HUES48 (cell line): Measurements from ENCODE around the gene NFKB2.

Source experiments
- H3K27ac ChIP-seq: one replicate; pipeline ENCODE4 v1.7.0; 2013; ENCODE audit warnings: low read depth, low read length, inconsistent platforms
- H3K27me3 ChIP-seq: 2 replicates; pipeline ENCODE4 v1.6.1; 2013; ENCODE audit warnings: mild to moderate bottlenecking, low read length; ENCODE audit not compliant: control insufficient read depth, insufficient read depth
- H3K36me3 ChIP-seq: 2 replicates; pipeline ENCODE4 v1.6.1; 2013; ENCODE audit warnings: low read length; ENCODE audit not compliant: control insufficient read depth, insufficient read depth
- H3K4me1 ChIP-seq: 2 replicates; pipeline ENCODE4 v1.6.1; 2013; ENCODE audit warnings: mild to moderate bottlenecking, low read length; ENCODE audit not compliant: control insufficient read depth, insufficient read depth
- H3K4me3 ChIP-seq: 2 replicates; pipeline ENCODE4 v1.5.1; 2013; ENCODE audit warnings: mild to moderate bottlenecking, low read depth, low read length
- H3K9ac ChIP-seq: 2 replicates; pipeline ENCODE4 v1.6.1; 2013; ENCODE audit warnings: mild to moderate bottlenecking, low read depth, low read length, moderate library complexity
- H3K9me3 ChIP-seq: 2 replicates; pipeline ENCODE4 v1.6.1; 2013; ENCODE audit warnings: low read length; ENCODE audit not compliant: control insufficient read depth, insufficient read depth

NFKB2 gene

GRCh38 chr10:102394801-102395399, 605 bp upstream of the NFKB2 start:
- H3K36me3 ChIP-seq = peaks cover 17% of the 10 kb centered on the region
- no peaks in the 10 kb centered on the region for H3K9me3 ChIP-seq
- peaks cover 28% of the 10 kb centered on the region for H3K27me3 ChIP-seq
- peak overlapping the region; percentile 84 for H3K4me3 ChIP-seq
- H3K9ac ChIP-seq = peak overlapping the region; percentile 29; the same call in 1 of the 2 replicates
- H3K4me1 ChIP-seq = peaks cover 20% of the 10 kb centered on the region
- H3K27ac ChIP-seq = peak overlapping the region; percentile 4

GRCh38 chr10:102396317-102396650, 779 bp downstream of the NFKB2 start:
- H3K27ac ChIP-seq = no peak overlapping the region
- H3K36me3 ChIP-seq = peaks cover 26% of the 10 kb centered on the region
- H3K4me3 ChIP-seq = peak overlapping the region; percentile 84
- H3K9me3 ChIP-seq = no peaks in the 10 kb centered on the region
- peaks cover 28% of the 10 kb centered on the region for H3K27me3 ChIP-seq
- H3K9ac ChIP-seq = no peak overlapping the region; the same call in 1 of the 2 replicates
- H3K4me1 ChIP-seq = peaks cover 20% of the 10 kb centered on the region

GRCh38 chr10:102396730-102397151, 1.2 kb downstream of the NFKB2 start:
- H3K27ac ChIP-seq = no peak overlapping the region
- no peaks in the 10 kb centered on the region for H3K9me3 ChIP-seq
- H3K36me3 ChIP-seq = peaks cover 31% of the 10 kb centered on the region
- H3K4me3 ChIP-seq = no peak overlapping the region
- peaks cover 28% of the 10 kb centered on the region for H3K27me3 ChIP-seq
- no peak overlapping the region for H3K9ac ChIP-seq
- peaks cover 20% of the 10 kb centered on the region for H3K4me1 ChIP-seq

GRCh38 chr10:102397222-102398171, 2.0 kb downstream of the NFKB2 start:
- Histone ChIP-seq H3K27me3 (peaks cover 25% of the 10 kb centered on the region), H3K9ac (no peak overlapping the region), H3K27ac (no peak overlapping the region), H3K4me1 (peaks cover 16% of the 10 kb centered on the region), H3K36me3 (peaks cover 32% of the 10 kb centered on the region), H3K4me3 (no peak overlapping the region), H3K9me3 (no peaks in the 10 kb centered on the region)

GRCh38 chr10:102398172-102399020, 2.9 kb downstream of the NFKB2 start:
- H3K36me3 ChIP-seq = peaks cover 32% of the 10 kb centered on the region
- peaks cover 16% of the 10 kb centered on the region for H3K4me1 ChIP-seq
- no peaks in the 10 kb centered on the region for H3K9me3 ChIP-seq
- no peak overlapping the region for H3K9ac ChIP-seq
- H3K27ac ChIP-seq = no peak overlapping the region
- peaks cover 16% of the 10 kb centered on the region for H3K27me3 ChIP-seq
- H3K4me3 ChIP-seq = no peak overlapping the region

GRCh38 chr10:102399217-102400021, 3.9 kb downstream of the NFKB2 start:
- Histone ChIP-seq H3K9ac (no peak overlapping the region), H3K27ac (peak overlapping the region; percentile 63), H3K36me3 (peaks cover 32% of the 10 kb centered on the region), H3K4me3 (peak overlapping the region; percentile 69), H3K4me1 (peaks cover 14% of the 10 kb centered on the region), H3K27me3 (peaks cover 14% of the 10 kb centered on the region), H3K9me3 (no peaks in the 10 kb centered on the region)

GRCh38 chr10:102400076-102400475, 4.6 kb downstream of the NFKB2 start:
- Histone ChIP-seq H3K36me3 (peaks cover 32% of the 10 kb centered on the region), H3K27ac (no peak overlapping the region), H3K27me3 (peaks cover 7% of the 10 kb centered on the region; the same call in 1 of the 2 replicates), H3K9me3 (no peaks in the 10 kb centered on the region), H3K4me1 (peaks cover 10% of the 10 kb centered on the region), H3K9ac (no peak overlapping the region), H3K4me3 (peak overlapping the region; percentile 69; the same call in 1 of the 2 replicates)

- Histone ChIP-seq H3K9ac (no peak overlapping the region), H3K36me3 (peaks cover 32% of the 10 kb centered on the region), H3K27ac (no peak overlapping the region), H3K9me3 (no peaks in the 10 kb centered on the region), H3K4me1 (peaks cover 10% of the 10 kb centered on the region), H3K27me3 (0 out of 2 replicates have a peak, but pooled peaks cover 5% of the 10 kb centered on the region), H3K4me3 (no peak overlapping the region)
These were observed 5.3 kb downstream of the NFKB2 start for GRCh38 chr10:102400598-102401341.

- Histone ChIP-seq H3K9me3 (no peaks in the 10 kb centered on the region), H3K27me3 (0 out of 2 replicates have a peak, but pooled peaks cover 5% of the 10 kb centered on the region), H3K9ac (no peak overlapping the region), H3K4me3 (no peak overlapping the region), H3K36me3 (peaks cover 32% of the 10 kb centered on the region), H3K4me1 (peaks cover 9% of the 10 kb centered on the region), H3K27ac (no peak overlapping the region)
These were observed 5.8 kb downstream of the NFKB2 start for GRCh38 chr10:102401342-102401654.
